ENCODE results near the gene FBH1.
"Not testable (repeated sequence)": the region's sequence is repeated elsewhere in the genome, so short reads cannot be mapped to it uniquely, and the experiment has no call there.

Gene FBH1

GRCh38 chr10:5896208-5897052 is 6.4 kb downstream of the FBH1 start:
- Histone ChIP-seq H3K4me3 (ENCODE audit: low read length) (no peak overlapping the region), H3K27me3 (ENCODE audit: control insufficient read depth, insufficient read depth, low read length) (no peaks in the 10 kb centered on the region), H3K36me3 (ENCODE audit: control insufficient read depth, insufficient read depth, low read length) (peaks cover 13% of the 10 kb centered on the region), H3K27ac (ENCODE audit: low read depth, low read length) (no peak overlapping the region), H3K9ac (ENCODE audit: low read length) (no peak overlapping the region), H3K4me1 (ENCODE audit: control insufficient read depth, insufficient read depth, low read length) (no peaks in the 10 kb centered on the region)

GRCh38 chr10:5897053-5897340 is 7.0 kb downstream of the FBH1 start:
- Histone ChIP-seq H3K36me3 (ENCODE audit: control insufficient read depth, insufficient read depth, low read length) (peaks cover 13% of the 10 kb centered on the region), H3K27ac (ENCODE audit: low read depth, low read length) (no peak overlapping the region), H3K4me1 (ENCODE audit: control insufficient read depth, insufficient read depth, low read length) (no peaks in the 10 kb centered on the region), H3K4me3 (ENCODE audit: low read length) (no peak overlapping the region), H3K9ac (ENCODE audit: low read length) (no peak overlapping the region), H3K27me3 (ENCODE audit: control insufficient read depth, insufficient read depth, low read length) (no peaks in the 10 kb centered on the region)

GRCh38 chr10:5897504-5897903 is 7.5 kb downstream of the FBH1 start:
- no peaks in the 10 kb centered on the region for H3K27me3 ChIP-seq (ENCODE audit: control insufficient read depth, insufficient read depth, low read length)
- no peaks in the 10 kb centered on the region for H3K4me1 ChIP-seq (ENCODE audit: control insufficient read depth, insufficient read depth, low read length)
- H3K36me3 ChIP-seq (ENCODE audit: control insufficient read depth, insufficient read depth, low read length): peaks cover 13% of the 10 kb centered on the region
- H3K9ac ChIP-seq (ENCODE audit: low read length): no peak overlapping the region
- H3K4me3 ChIP-seq (ENCODE audit: low read length): no peak overlapping the region
- H3K27ac ChIP-seq (ENCODE audit: low read depth, low read length): no peak overlapping the region

- H3K36me3 ChIP-seq (ENCODE audit: control insufficient read depth, insufficient read depth, low read length): peaks cover 13% of the 10 kb centered on the region
- no peak overlapping the region for H3K9ac ChIP-seq (ENCODE audit: low read length)
- H3K4me1 ChIP-seq (ENCODE audit: control insufficient read depth, insufficient read depth, low read length): no peaks in the 10 kb centered on the region
- no peak overlapping the region for H3K27ac ChIP-seq (ENCODE audit: low read depth, low read length)
- H3K4me3 ChIP-seq (ENCODE audit: low read length): no peak overlapping the region
- H3K27me3 ChIP-seq (ENCODE audit: control insufficient read depth, insufficient read depth, low read length): no peaks in the 10 kb centered on the region
Observed at GRCh38 chr10:5898163-5898562, 8.1 kb downstream of the FBH1 start.

GRCh38 chr10:5900247-5900646 is 10.2 kb downstream of the FBH1 start:
- H3K4me3 ChIP-seq (ENCODE audit: low read length): no peak overlapping the region
- H3K4me1 ChIP-seq (ENCODE audit: control insufficient read depth, insufficient read depth, low read length): no peaks in the 10 kb centered on the region
- H3K36me3 ChIP-seq (ENCODE audit: control insufficient read depth, insufficient read depth, low read length): peaks cover 9% of the 10 kb centered on the region
- H3K9ac ChIP-seq (ENCODE audit: low read length): no peak overlapping the region
- H3K27me3 ChIP-seq (ENCODE audit: control insufficient read depth, insufficient read depth, low read length): no peaks in the 10 kb centered on the region
- H3K27ac ChIP-seq (ENCODE audit: low read depth, low read length): no peak overlapping the region

- no peaks in the 10 kb centered on the region for H3K27me3 ChIP-seq (ENCODE audit: control insufficient read depth, insufficient read depth, low read length)
- no peak overlapping the region for H3K9ac ChIP-seq (ENCODE audit: low read length)
- no peak overlapping the region for H3K4me3 ChIP-seq (ENCODE audit: low read length)
- no peaks in the 10 kb centered on the region for H3K4me1 ChIP-seq (ENCODE audit: control insufficient read depth, insufficient read depth, low read length)
- no peak overlapping the region for H3K27ac ChIP-seq (ENCODE audit: low read depth, low read length)
- peaks cover 10% of the 10 kb centered on the region for H3K36me3 ChIP-seq (ENCODE audit: control insufficient read depth, insufficient read depth, low read length)
Observed at GRCh38 chr10:5902511-5903274, 12.7 kb downstream of the FBH1 start.

- Histone ChIP-seq H3K27me3 (ENCODE audit: control insufficient read depth, insufficient read depth, low read length) (no peaks in the 10 kb centered on the region), H3K9ac (ENCODE audit: low read length) (no peak overlapping the region), H3K4me3 (ENCODE audit: low read length) (no peak overlapping the region), H3K27ac (ENCODE audit: low read depth, low read length) (no peak overlapping the region), H3K36me3 (ENCODE audit: control insufficient read depth, insufficient read depth, low read length) (peaks cover 10% of the 10 kb centered on the region), H3K4me1 (ENCODE audit: control insufficient read depth, insufficient read depth, low read length) (no peaks in the 10 kb centered on the region)
Observed at GRCh38 chr10:5903563-5903962, 13.5 kb downstream of the FBH1 start.

- Histone ChIP-seq H3K36me3 (ENCODE audit: control insufficient read depth, insufficient read depth, low read length) (peaks cover 15% of the 10 kb centered on the region), H3K4me1 (ENCODE audit: control insufficient read depth, insufficient read depth, low read length) (no peaks in the 10 kb centered on the region), H3K27ac (ENCODE audit: low read depth, low read length) (no peak overlapping the region)
Observed at GRCh38 chr10:5904227-5904626, 14.2 kb downstream of the FBH1 start.

GRCh38 chr10:5905854-5906507 is 15.9 kb downstream of the FBH1 start:
- Histone ChIP-seq H3K27me3 (ENCODE audit: control insufficient read depth, insufficient read depth, low read length) (no peaks in the 10 kb centered on the region), H3K4me1 (ENCODE audit: control insufficient read depth, insufficient read depth, low read length) (no peaks in the 10 kb centered on the region), H3K36me3 (ENCODE audit: control insufficient read depth, insufficient read depth, low read length) (peaks cover 28% of the 10 kb centered on the region), H3K4me3 (ENCODE audit: low read length) (no peak overlapping the region), H3K9ac (ENCODE audit: low read length) (no peak overlapping the region), H3K27ac (ENCODE audit: low read depth, low read length) (no peak overlapping the region)

More at GRCh38 chr10:5904227-5904626, 14.2 kb downstream of the FBH1 start:
- Histone ChIP-seq H3K27me3 (ENCODE audit: control insufficient read depth, insufficient read depth, low read length) (no peaks in the 10 kb centered on the region), H3K9ac (ENCODE audit: low read length) (no peak overlapping the region), H3K4me3 (ENCODE audit: low read length) (no peak overlapping the region)

GRCh38 chr10:5906651-5907050 is 16.6 kb downstream of the FBH1 start:
- Histone ChIP-seq H3K4me1 (ENCODE audit: control insufficient read depth, insufficient read depth, low read length) (no peaks in the 10 kb centered on the region), H3K9ac (ENCODE audit: low read length) (no peak overlapping the region), H3K36me3 (ENCODE audit: control insufficient read depth, insufficient read depth, low read length) (peaks cover 33% of the 10 kb centered on the region), H3K27me3 (ENCODE audit: control insufficient read depth, insufficient read depth, low read length) (no peaks in the 10 kb centered on the region), H3K27ac (ENCODE audit: low read depth, low read length) (no peak overlapping the region), H3K4me3 (ENCODE audit: low read length) (no peak overlapping the region)

- not testable (repeated sequence) for H3K27me3 ChIP-seq (ENCODE audit: control insufficient read depth, insufficient read depth, low read length); H3K9ac ChIP-seq (ENCODE audit: low read length); H3K4me1 ChIP-seq (ENCODE audit: control insufficient read depth, insufficient read depth, low read length); H3K27ac ChIP-seq (ENCODE audit: low read depth, low read length); H3K4me3 ChIP-seq (ENCODE audit: low read length)
- peaks cover 36% of the 10 kb centered on the region for H3K36me3 ChIP-seq (ENCODE audit: control insufficient read depth, insufficient read depth, low read length)
Observed at GRCh38 chr10:5908676-5909075, 18.6 kb downstream of the FBH1 start.

GRCh38 chr10:5910323-5911100 is 20.5 kb downstream of the FBH1 start:
- H3K4me3 ChIP-seq (ENCODE audit: low read length): no peak overlapping the region
- H3K4me1 ChIP-seq (ENCODE audit: control insufficient read depth, insufficient read depth, low read length): no peaks in the 10 kb centered on the region
- no peaks in the 10 kb centered on the region for H3K27me3 ChIP-seq (ENCODE audit: control insufficient read depth, insufficient read depth, low read length)
- H3K9ac ChIP-seq (ENCODE audit: low read length): no peak overlapping the region
- no peak overlapping the region for H3K27ac ChIP-seq (ENCODE audit: low read depth, low read length)
- H3K36me3 ChIP-seq (ENCODE audit: control insufficient read depth, insufficient read depth, low read length): peaks cover 54% of the 10 kb centered on the region
